Activated CD4-positive, alpha-beta T cell treated with anti-CD3 and anti-CD28 coated beads, Interleukin-2, amount 10 ng/mL, durations not matched to agents 24 days and 14 days (primary cell): Measurements from ENCODE around the gene PRPF40A. TPM values are rescaled to one million over a fixed set of nuclear protein-coding genes. Genes with fewer than 3 reads are reported as not detected.

Experiments
- DNase-seq: peaks from one replicate; pipeline ENCODE4 v3.0.0; 2022
- H3K27ac Mint-ChIP-seq: one replicate; pipeline ENCODE4 v1.8.0; 2022; ENCODE audit warnings: mild to moderate bottlenecking, mixed read lengths
- H3K27me3 Mint-ChIP-seq: one replicate; pipeline ENCODE4 v1.8.0; 2022; ENCODE audit warnings: mixed read lengths
- H3K36me3 Mint-ChIP-seq: one replicate; pipeline ENCODE4 v1.8.0; 2022; ENCODE audit warnings: low read depth, mild to moderate bottlenecking, mixed read lengths
- H3K4me1 Mint-ChIP-seq: one replicate; pipeline ENCODE4 v1.8.0; 2021; ENCODE audit warnings: mixed read lengths
- H3K4me3 Mint-ChIP-seq: one replicate; pipeline ENCODE4 v1.8.0; 2022; ENCODE audit warnings: mild to moderate bottlenecking, moderate library complexity, mixed read lengths
- H3K9me3 Mint-ChIP-seq: one replicate; pipeline ENCODE4 v1.8.0; 2021; ENCODE audit warnings: mixed read lengths
- intact Hi-C: fragments of 100-400 bp; cut with micrococcal nuclease; formaldehyde crosslinking; loops from one replicate; pipeline ENCODE4 v1.15.1; 2023
- total RNA-seq: library from RNA; stranded (reverse); gene quantifications from 2 replicates; pipeline ENCODE4 v1.2.3, GENCODE V29; 2022

The PRPF40A gene
- total RNA-seq, 1 donor from 2014 or later: 166 TPM

DNA sequence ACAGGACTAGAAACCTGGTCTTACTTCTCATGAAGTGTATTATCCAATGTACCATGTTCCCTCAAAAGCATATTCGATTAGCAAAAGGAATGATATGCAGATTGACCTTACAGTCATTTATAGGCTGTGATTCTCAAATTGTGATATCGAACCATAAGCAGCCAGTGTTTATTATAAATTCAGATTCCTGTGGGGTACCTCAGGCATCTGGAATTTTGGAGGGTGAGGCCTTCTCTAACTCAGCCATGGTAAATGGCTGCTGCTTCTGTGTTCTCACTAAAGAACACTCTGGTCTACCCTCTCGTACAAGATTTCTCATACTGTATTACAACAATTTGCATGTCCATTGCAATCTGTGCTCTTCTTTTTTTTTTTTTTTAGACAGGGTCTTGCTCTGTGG lies 84.5 kb downstream of the PRPF40A start:
- Mint-ChIP-seq H3K9me3 (no peaks in the 10 kb centered on the region), H3K4me3 (no peak overlapping the region), H3K4me1 (peaks cover 11% of the 10 kb centered on the region), H3K27me3 (no peaks in the 10 kb centered on the region), H3K27ac (no peak overlapping the region), H3K36me3 (no peaks in the 10 kb centered on the region)
- intact Hi-C loops: no loop called here
- DNase-seq: no peak

DNA sequence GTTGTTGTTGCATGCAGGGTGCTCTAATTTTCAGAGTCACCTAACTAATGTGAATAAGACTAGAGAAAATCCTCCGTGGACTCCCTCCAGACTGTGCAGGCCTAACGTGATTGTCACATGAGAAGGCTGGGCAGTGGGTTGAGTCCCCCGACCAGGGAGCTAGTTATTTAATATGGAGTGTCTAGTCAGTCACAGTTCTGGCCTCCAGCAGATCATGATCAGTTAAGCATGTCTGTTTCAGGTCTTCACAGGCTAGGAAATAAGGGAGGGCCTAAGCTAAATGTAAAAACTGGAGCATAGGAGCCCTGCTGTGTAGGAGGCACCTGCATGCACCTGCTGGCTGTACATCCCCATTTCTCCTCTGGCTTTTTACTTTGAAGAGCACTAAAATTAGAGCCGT lies 86.8 kb downstream of the PRPF40A start:
- no peaks in the 10 kb centered on the region for H3K9me3 Mint-ChIP-seq
- H3K4me3 Mint-ChIP-seq: no peak overlapping the region
- no peak for DNase-seq
- H3K27ac Mint-ChIP-seq: no peak overlapping the region
- no peaks in the 10 kb centered on the region for H3K27me3 Mint-ChIP-seq
- intact Hi-C loops: no loop called here
- H3K36me3 Mint-ChIP-seq: no peaks in the 10 kb centered on the region
- H3K4me1 Mint-ChIP-seq: peaks cover 11% of the 10 kb centered on the region

DNA sequence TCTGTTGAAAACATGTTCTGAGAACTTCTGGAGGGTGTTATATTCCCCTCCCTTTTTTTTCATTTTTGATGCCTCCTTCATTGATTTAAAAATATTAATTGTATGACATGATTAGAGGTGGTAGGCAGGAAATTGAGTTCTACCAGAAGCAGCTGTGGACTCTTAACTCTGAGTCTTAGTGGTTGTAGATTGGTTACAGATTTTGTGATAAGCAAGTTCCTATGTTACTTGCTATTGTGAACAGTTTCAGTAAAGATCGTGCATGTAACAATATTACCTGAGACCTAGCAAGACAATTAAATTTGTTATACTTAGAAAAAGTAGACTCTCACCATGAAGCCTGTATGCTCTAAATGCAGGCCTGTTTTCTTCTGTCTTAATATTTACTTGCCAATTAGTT lies 88.1 kb downstream of the PRPF40A start:
- Mint-ChIP-seq H3K36me3 (no peaks in the 10 kb centered on the region), H3K4me3 (no peak overlapping the region), H3K4me1 (peaks cover 11% of the 10 kb centered on the region), H3K9me3 (no peaks in the 10 kb centered on the region), H3K27ac (no peak overlapping the region), H3K27me3 (no peaks in the 10 kb centered on the region)
- intact Hi-C loops: no loop called here
- no peak for DNase-seq

DNA sequence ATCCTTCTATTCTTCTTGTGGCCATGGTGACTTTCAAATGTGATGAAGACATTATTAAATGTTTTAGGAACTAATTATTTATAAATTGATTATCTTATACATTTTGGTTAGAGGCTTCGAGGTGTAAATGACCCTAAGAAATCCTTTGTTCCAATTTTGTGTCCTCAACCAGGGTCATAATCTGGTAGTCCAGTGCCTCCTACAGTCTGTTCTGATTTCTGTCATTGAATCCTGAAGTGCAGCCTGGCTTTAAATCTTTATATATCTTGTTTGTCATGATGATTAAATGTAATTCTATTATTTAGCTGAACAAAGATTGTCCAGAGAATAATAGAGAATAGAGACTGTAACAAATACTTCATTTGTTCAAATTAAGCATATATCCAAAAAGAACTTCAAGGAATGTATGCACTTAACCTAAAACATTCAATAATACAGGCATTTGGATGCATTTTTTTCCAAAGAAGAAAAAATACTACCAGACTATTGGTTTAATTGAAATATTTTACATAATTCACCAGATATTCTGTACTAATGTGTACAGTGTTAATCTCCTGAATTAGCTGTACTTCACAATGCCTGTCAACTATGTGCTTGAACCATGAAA lies 89.8 kb downstream of the PRPF40A start:
- Mint-ChIP-seq H3K27ac (no peak overlapping the region), H3K36me3 (no peaks in the 10 kb centered on the region), H3K4me1 (peaks cover 11% of the 10 kb centered on the region), H3K27me3 (no peaks in the 10 kb centered on the region), H3K9me3 (no peaks in the 10 kb centered on the region), H3K4me3 (no peak overlapping the region)
- intact Hi-C loops: no loop called here
- DNase-seq: no peak

DNA sequence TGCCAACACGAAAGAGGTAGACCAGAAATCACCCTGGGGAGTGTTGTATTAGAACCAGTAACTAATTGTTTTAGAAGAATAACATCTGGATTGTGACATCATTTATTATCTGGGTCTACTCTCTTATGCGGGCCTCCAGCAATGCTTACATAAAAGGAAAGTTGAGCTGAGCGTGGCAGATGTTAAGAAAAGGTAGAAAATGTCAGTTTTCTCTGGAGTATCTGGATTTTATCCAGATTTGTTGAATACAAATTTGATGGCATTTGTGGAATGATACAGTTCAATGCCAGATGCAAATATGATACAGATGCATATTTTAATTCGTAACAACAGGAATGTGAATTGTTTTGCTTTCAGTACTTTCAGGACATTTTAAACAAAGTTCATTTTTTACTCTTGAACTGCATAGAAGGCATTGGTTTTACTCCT lies 90.3 kb downstream of the PRPF40A start:
- intact Hi-C loops: no loop called here
- no peak overlapping the region for H3K4me3 Mint-ChIP-seq
- no peak overlapping the region for H3K27ac Mint-ChIP-seq
- H3K36me3 Mint-ChIP-seq: no peaks in the 10 kb centered on the region
- H3K4me1 Mint-ChIP-seq: peaks cover 11% of the 10 kb centered on the region
- no peaks in the 10 kb centered on the region for H3K27me3 Mint-ChIP-seq
- no peak for DNase-seq
- no peaks in the 10 kb centered on the region for H3K9me3 Mint-ChIP-seq

DNA sequence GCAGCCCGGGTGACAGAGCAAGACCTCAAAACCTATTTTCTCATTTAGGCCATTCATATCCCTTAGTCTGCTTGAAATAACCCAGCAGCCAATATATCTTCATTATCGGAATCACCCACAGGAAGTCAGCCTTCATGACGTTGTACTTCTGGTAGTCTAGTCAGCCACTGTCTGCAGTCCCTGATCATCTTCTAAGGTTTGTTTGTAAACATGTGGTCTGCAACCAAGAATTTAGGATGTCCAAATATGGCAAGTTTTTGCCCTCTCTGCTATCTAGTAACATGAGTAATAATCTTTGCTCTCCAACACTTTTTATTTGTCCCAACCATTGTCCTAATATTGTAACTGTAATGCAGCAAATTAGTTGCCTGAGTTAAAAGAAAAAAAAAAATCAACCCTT lies 92.5 kb downstream of the PRPF40A start:
- Mint-ChIP-seq H3K9me3 (no peaks in the 10 kb centered on the region), H3K4me3 (no peak overlapping the region), H3K27ac (no peak overlapping the region), H3K4me1 (peaks cover 10% of the 10 kb centered on the region), H3K36me3 (no peaks in the 10 kb centered on the region), H3K27me3 (no peaks in the 10 kb centered on the region)
- DNase-seq: no peak
- intact Hi-C loops: no loop called here

DNA sequence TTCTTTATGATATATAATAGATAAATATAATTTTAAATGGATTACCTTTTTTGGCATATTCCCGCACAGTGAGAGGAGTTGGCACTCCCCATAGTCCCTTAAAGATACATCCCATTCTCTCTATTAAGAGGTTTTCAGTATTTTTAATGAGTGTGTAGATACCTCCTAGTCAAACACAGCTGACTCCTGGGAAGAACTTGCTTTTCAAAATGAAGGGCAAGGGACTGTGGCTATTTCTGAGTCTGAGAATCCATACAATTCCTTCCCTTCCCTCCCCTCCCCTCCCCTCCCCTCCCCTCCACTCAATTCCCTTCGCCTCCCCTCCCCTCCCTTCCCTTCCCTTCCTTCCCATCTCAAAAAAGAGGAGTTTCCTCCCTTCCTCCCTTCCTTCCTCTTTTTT lies 93.5 kb downstream of the PRPF40A start:
- intact Hi-C loops: no loop called here
- H3K27ac Mint-ChIP-seq: no peak overlapping the region

DNA sequence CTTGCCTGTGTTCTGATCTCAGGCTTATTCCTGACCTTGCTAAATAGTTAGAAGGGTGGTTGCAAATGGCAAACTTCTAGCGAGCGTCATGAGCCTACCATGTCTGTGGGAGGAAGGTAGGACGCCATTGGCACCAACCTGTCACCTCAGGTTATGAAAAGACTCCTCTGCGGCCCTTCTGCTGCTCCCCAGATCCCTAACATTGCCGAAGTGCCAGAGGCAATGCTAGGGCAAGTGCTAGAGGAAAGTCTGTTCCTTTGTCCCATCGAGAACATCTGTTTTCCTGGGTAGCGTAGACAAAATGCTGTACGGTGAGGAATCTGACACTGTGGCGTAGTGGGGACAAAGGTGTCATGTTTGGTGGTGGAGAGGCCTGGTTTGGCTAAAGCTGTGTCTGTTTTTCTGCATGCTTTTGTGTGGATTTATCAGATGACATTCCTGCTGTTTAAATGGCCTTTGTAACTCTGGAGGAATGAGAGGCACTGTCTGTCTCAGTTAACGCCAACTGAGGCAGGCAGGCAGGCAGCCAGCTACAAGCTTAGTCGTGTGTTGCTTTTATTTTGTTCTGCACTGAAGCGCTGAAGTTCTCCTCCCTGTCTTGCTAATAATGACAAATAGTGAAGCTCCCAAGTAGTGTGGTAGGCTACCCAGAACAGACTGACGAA lies 94.1 kb downstream of the PRPF40A start:
- H3K36me3 Mint-ChIP-seq: peaks cover 3% of the 10 kb centered on the region
- DNase-seq: no peak
- no peaks in the 10 kb centered on the region for H3K9me3 Mint-ChIP-seq
- H3K4me1 Mint-ChIP-seq: peaks cover 2% of the 10 kb centered on the region
- H3K27me3 Mint-ChIP-seq: peaks cover 2% of the 10 kb centered on the region
- intact Hi-C loops: no loop called here
- no peak overlapping the region for H3K4me3 Mint-ChIP-seq
- H3K27ac Mint-ChIP-seq: no peak overlapping the region

More for the DNA sequence above, 93.5 kb downstream of the PRPF40A start:
- DNase-seq: no peak
- Mint-ChIP-seq H3K4me3 (no peak overlapping the region), H3K36me3 (peaks cover 3% of the 10 kb centered on the region), H3K9me3 (no peaks in the 10 kb centered on the region), H3K27me3 (peaks cover under 1% of the 10 kb centered on the region), H3K4me1 (peaks cover 2% of the 10 kb centered on the region)

DNA sequence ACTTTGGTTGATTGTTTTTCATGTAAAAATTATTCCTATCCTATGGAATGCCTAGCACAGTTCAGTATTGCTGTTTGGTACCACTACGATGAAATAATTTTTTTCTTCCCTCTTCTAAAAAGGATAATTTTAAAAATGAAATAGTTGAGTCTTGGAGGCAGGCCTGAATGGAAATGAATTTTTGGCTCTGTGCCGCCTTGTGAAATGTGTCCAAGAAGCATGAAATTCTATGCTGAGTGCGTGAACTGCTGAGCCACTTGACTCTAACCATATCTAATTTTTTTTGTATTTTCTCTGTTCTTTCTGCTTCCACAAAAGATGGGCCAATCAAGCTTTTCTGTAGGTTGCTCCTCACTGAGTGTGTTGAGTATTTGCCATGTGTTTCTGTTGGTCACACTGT lies 95.0 kb downstream of the PRPF40A start:
- Mint-ChIP-seq H3K27me3 (peaks cover 2% of the 10 kb centered on the region), H3K36me3 (peaks cover 3% of the 10 kb centered on the region), H3K4me1 (peaks cover 2% of the 10 kb centered on the region), H3K9me3 (no peaks in the 10 kb centered on the region), H3K27ac (no peak overlapping the region), H3K4me3 (no peak overlapping the region)
- intact Hi-C loops: no loop called here
- no peak for DNase-seq

DNA sequence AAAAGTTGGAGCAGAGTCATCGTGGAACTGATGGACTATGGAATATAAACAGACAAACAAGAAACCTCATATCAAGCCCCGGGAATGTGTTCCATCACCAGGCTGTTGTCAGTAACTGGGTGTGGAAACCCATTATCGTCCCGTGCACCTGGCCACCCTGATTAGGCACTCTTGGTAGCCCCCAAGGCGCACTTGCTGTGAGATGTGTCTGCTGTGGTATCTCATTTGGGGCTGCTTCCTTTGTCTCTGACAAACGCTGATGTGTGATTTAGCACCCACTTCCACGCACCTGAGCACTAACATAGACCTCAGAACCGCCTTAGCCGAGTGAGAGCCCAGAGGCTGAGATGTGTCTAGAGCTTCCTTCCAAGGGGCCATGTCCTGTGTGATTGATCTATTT lies 96.3 kb downstream of the PRPF40A start:
- intact Hi-C loops: no loop called here
- H3K4me3 Mint-ChIP-seq: no peak overlapping the region
- H3K27ac Mint-ChIP-seq: no peak overlapping the region
- DNase-seq: no peak
- H3K9me3 Mint-ChIP-seq: no peaks in the 10 kb centered on the region
- H3K4me1 Mint-ChIP-seq: peaks cover 2% of the 10 kb centered on the region
- H3K27me3 Mint-ChIP-seq: peaks cover 2% of the 10 kb centered on the region
- peaks cover 5% of the 10 kb centered on the region for H3K36me3 Mint-ChIP-seq

DNA sequence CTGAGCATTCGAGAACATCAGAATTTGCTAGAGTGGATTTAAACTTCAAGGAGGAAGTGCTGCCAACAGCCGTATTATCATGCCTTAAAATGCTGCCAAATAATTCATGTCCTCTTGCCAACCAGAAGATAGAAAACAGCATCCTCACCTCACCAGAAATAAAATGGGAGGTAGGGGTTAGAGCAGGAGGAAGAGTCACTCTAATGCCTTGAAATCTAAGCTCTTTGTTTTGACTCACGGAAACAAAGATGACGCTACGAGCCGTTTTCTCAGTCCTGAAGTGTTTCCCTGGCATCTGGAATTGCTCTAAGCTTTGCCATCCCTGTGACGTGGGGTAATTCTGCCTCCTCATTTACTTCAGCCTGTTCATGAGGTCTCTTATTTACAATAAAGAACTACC lies 97.1 kb downstream of the PRPF40A start:
- no peak overlapping the region for H3K27ac Mint-ChIP-seq
- no peaks in the 10 kb centered on the region for H3K9me3 Mint-ChIP-seq
- no peak overlapping the region for H3K4me3 Mint-ChIP-seq
- peaks cover 6% of the 10 kb centered on the region for H3K36me3 Mint-ChIP-seq
- intact Hi-C loops: no loop called here
- peaks cover 2% of the 10 kb centered on the region for H3K4me1 Mint-ChIP-seq
- no peak for DNase-seq
- H3K27me3 Mint-ChIP-seq: peaks cover 2% of the 10 kb centered on the region

DNA sequence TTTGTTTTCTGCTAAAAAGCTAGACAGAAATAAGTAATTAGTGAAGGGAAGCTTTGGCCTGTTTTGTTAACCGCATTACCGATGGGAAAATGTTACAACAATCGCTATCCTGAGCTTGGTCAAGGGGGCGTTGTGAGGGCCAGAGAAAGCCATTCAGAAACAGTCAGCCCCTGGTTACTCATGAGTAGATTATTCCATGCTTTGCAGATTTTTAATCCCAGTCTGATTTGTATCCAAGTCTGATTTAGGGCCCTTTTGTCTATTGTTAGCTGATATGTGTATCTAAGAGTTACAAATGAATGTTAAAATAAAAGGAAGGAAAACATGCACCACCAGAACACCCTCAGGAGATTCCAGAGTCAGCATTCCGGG lies 99.1 kb downstream of the PRPF40A start:
- peaks cover 2% of the 10 kb centered on the region for H3K27me3 Mint-ChIP-seq
- H3K36me3 Mint-ChIP-seq: peaks cover 8% of the 10 kb centered on the region
- intact Hi-C loops: no loop called here
- peaks cover 4% of the 10 kb centered on the region for H3K4me1 Mint-ChIP-seq
- H3K27ac Mint-ChIP-seq: no peak overlapping the region
- H3K4me3 Mint-ChIP-seq: no peak overlapping the region
- H3K9me3 Mint-ChIP-seq: no peaks in the 10 kb centered on the region
- DNase-seq: no peak

DNA sequence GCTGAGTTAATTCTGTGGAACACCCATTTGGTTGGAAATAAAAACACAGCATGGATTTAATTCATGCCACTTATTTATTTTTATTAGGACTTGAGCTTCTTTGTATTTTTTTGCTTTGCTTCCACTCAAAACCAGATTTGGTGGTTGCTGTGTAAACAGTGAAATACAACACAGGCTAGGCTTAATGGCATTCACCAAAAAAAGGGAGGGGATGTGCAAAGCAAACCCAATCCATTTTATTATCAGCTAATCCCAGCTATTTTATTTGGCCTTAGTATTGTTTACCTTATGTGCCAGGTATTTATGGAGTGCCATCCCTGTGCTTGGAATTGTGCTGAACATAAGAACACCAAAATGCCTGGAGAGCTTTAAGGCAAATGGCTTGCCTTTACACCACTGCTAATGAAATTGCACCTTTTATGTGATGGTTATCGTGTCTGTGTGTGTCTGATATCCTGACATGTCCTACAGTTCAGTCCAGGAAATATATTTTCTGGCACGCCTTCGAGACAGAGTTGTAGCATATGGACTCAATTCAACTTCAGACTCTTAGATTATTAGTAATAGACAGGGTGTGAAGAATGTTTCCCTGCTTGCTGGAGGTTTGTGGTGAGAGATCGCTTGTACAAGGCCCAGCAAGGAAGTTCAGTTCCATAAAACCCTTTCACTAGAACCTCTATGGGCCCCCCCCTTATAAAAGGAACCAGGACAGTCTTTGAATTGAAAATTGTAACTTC lies 99.6 kb downstream of the PRPF40A start:
- no peak for DNase-seq
- H3K36me3 Mint-ChIP-seq: peaks cover 8% of the 10 kb centered on the region
- H3K4me3 Mint-ChIP-seq: no peak overlapping the region
- peaks cover 9% of the 10 kb centered on the region for H3K4me1 Mint-ChIP-seq
- intact Hi-C loops: no loop called here
- no peaks in the 10 kb centered on the region for H3K9me3 Mint-ChIP-seq
- H3K27ac Mint-ChIP-seq: no peak overlapping the region
- peaks cover 2% of the 10 kb centered on the region for H3K27me3 Mint-ChIP-seq

DNA sequence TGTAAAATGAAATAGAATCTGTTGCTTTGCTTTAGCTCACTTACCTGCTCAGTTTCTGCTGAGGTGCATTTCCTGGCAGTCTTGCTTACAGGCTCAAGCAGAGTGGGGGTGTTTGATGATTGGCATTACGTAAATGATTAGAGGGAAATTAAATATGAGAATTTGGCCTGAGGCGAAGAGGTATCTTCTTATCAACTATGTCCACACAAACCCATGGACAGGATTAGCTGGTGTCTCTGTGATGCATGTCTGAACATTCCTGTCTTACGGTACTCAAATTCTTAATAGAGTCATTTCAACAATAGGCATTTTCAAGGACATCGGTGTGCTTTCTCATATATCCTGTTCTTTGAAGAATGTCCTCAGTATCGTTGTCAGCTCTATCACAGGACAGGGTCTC lies 102.1 kb downstream of the PRPF40A start:
- Mint-ChIP-seq H3K4me1 (peaks cover 17% of the 10 kb centered on the region), H3K27ac (no peak overlapping the region), H3K4me3 (no peak overlapping the region), H3K27me3 (peaks cover 2% of the 10 kb centered on the region), H3K9me3 (no peaks in the 10 kb centered on the region), H3K36me3 (peaks cover 8% of the 10 kb centered on the region)
- no peak for DNase-seq
- intact Hi-C loops: no loop called here
